Lower leg skin (tissue), 3 donors: ENCODE results near the gene ATP13A5.

Experiments used
- CTCF ChIP-seq, 3 donors: fragments of 450-650 bp; IDR thresholded peaks; one replicate each; pipeline ENCODE4 v1.5.1; 2016; ENCODE audit warnings: antibody characterized with exemption in 3 of 3, mild to moderate bottlenecking in 3 of 3, moderate library complexity in 2 of 3
- POLR2A ChIP-seq, 2 donors: fragments of 450-650 bp; IDR thresholded peaks; one replicate each; pipeline ENCODE4 v1.6.1; 2016 to 2017; ENCODE audit warnings: antibody characterized with exemption in 2 of 2, mild to moderate bottlenecking in 1 of 2, moderate library complexity in 1 of 2

GRCh38 chr3:193344486-193344885 lies 34.1 kb downstream of the ATP13A5 start:
- TF ChIP-seq CTCF (IDR thresholded peaks at IDR 0.05) (no peak), POLR2A (IDR thresholded peaks at IDR 0.05) (no peak)
